IMR-90 (cell line): ENCODE data around the gene MAGI2.

Experiments used
- CEBPB ChIP-seq: IDR thresholded peaks from 2 replicates; pipeline ENCODE4 v1.6.1; 2012; ENCODE audit warnings: low read depth, low read length, improper control_type of control experiment
- CHD1 ChIP-seq: IDR thresholded peaks from 2 replicates; pipeline ENCODE4 v1.6.1; 2012; ENCODE audit warnings: low read depth, low read length, improper control_type of control experiment
- FOS ChIP-seq: fragments of 150-350 bp; IDR thresholded peaks from 2 replicates; pipeline ENCODE4 v1.6.1; 2016; ENCODE audit warnings: low read depth, low read length
- MXI1 ChIP-seq: IDR thresholded peaks from 2 replicates; pipeline ENCODE4 v1.6.1; 2012; ENCODE audit warnings: low read depth, mild to moderate bottlenecking, low read length, moderate library complexity, borderline replicate concordance
- POLR2A ChIP-seq: IDR thresholded peaks from 2 replicates; pipeline ENCODE4 v1.6.1; 2012; ENCODE audit warnings: mild to moderate bottlenecking, low read depth, low read length
- RAD21 ChIP-seq: IDR thresholded peaks from 2 replicates; pipeline ENCODE4 v1.6.1; 2012; ENCODE audit warnings: low read length, improper control_type of control experiment
- TF ChIP-seq, protein P1 (sequence below): conservative IDR thresholded peaks from 2 replicates; pipeline ENCODE4 v1.5.1; 2012; ENCODE audit warnings: mild to moderate bottlenecking, low read depth, low read length, improper control_type of control experiment
- TF ChIP-seq, protein P2 (sequence below): fragments of 150-350 bp; IDR thresholded peaks from 2 replicates; pipeline ENCODE4 v1.6.1; 2017; ENCODE audit warnings: mild to moderate bottlenecking, antibody characterized with exemption, low read length, low read depth

DNA sequence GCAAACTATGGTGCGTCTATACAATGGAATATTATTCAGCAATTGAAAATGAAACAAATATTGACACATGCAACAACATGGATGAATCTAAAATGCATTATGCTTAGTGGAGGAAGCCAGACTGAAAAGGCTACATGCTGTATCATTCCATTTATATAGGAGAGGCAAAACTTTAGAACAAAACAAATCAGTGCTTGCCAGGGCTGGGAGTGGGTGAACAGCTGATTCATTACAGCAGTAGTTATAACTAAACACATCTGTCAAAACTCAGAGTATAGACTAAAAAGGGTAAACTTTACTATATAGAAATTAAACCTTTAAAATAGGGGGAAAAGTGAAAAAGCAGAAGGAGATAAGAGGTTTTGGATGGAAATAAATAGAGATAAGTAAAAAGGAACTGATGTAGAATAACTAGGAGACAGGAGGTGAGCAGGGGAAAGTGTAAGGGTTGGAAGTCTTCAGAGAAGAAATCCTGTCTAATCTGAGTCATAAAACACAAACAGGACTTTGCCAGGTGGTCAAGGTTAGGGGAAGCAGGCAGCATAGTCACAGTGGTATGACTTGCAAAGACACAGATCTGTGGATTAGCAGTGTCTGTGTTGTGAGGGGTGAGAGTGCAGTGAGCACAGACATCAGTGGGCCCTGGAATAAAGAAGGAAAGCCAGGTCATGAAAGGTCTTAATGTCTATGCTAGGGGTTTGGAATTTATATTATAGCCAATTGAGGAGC lies 1305.1 kb downstream of the MAGI2 start:
- no peak for TF ChIP-seq FOS
- TF ChIP-seq, protein P1, sequence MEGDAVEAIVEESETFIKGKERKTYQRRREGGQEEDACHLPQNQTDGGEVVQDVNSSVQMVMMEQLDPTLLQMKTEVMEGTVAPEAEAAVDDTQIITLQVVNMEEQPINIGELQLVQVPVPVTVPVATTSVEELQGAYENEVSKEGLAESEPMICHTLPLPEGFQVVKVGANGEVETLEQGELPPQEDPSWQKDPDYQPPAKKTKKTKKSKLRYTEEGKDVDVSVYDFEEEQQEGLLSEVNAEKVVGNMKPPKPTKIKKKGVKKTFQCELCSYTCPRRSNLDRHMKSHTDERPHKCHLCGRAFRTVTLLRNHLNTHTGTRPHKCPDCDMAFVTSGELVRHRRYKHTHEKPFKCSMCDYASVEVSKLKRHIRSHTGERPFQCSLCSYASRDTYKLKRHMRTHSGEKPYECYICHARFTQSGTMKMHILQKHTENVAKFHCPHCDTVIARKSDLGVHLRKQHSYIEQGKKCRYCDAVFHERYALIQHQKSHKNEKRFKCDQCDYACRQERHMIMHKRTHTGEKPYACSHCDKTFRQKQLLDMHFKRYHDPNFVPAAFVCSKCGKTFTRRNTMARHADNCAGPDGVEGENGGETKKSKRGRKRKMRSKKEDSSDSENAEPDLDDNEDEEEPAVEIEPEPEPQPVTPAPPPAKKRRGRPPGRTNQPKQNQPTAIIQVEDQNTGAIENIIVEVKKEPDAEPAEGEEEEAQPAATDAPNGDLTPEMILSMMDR, result no peak
- TF ChIP-seq POLR2A, result no peak
- TF ChIP-seq, protein P2, sequence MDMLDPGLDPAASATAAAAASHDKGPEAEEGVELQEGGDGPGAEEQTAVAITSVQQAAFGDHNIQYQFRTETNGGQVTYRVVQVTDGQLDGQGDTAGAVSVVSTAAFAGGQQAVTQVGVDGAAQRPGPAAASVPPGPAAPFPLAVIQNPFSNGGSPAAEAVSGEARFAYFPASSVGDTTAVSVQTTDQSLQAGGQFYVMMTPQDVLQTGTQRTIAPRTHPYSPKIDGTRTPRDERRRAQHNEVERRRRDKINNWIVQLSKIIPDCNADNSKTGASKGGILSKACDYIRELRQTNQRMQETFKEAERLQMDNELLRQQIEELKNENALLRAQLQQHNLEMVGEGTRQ, result no peak
- TF ChIP-seq CEBPB, result no peak
- no peak for TF ChIP-seq CHD1
- no peak for TF ChIP-seq RAD21
- no peak for TF ChIP-seq MXI1
